DMS153 (cell line): Measurements from ENCODE around the gene SMC1B.

Source experiments
- DNase-seq: peaks from one replicate; lab custom pipeline; 2025; lab: John Stamatoyannopoulos, UW

The SMC1B gene

GRCh38 chr22:45318558-45319323 is 94.7 kb downstream of the SMC1B start:
- DNase-seq = no peak

- DNase-seq = peak; percentile 88
Observed at GRCh38 chr22:45318168-45318557, 95.2 kb downstream of the SMC1B start.

- peak; percentile 54 for DNase-seq
Observed at GRCh38 chr22:45317551-45318167, 95.7 kb downstream of the SMC1B start.

- no peak for DNase-seq
Observed at GRCh38 chr22:45316796-45317526, 96.4 kb downstream of the SMC1B start.

- DNase-seq = no peak
Observed at GRCh38 chr22:45314786-45315185, 98.6 kb downstream of the SMC1B start.

GRCh38 chr22:45314054-45314721 is 99.2 kb downstream of the SMC1B start:
- no peak for DNase-seq

- no peak for DNase-seq
Observed at GRCh38 chr22:45312856-45313255, 100.5 kb downstream of the SMC1B start.

GRCh38 chr22:45312415-45312814 is 101.0 kb downstream of the SMC1B start:
- DNase-seq = no peak

GRCh38 chr22:45310977-45311531 is 102.3 kb downstream of the SMC1B start:
- DNase-seq = no peak

- DNase-seq = no peak
Observed at GRCh38 chr22:45310331-45310976, 102.9 kb downstream of the SMC1B start.

- peak; percentile 96 for DNase-seq
Observed at GRCh38 chr22:45309422-45310227, 103.8 kb downstream of the SMC1B start, which contains the start of gene FAM118A. Gene FAM118A, plus strand, starts transcription at chr22:45309934. Its CDS starts 12,446 bp downstream, at chr22:45322380.

- no peak for DNase-seq
Observed at GRCh38 chr22:45308957-45309421, 104.4 kb downstream of the SMC1B start.

- peak; percentile 39 for DNase-seq
Observed at GRCh38 chr22:45308391-45308956, 104.9 kb downstream of the SMC1B start.

GRCh38 chr22:45306139-45306538 is 107.3 kb downstream of the SMC1B start:
- no peak for DNase-seq

GRCh38 chr22:45305456-45306075 is 107.8 kb downstream of the SMC1B start:
- no peak for DNase-seq

GRCh38 chr22:45304971-45305370 is 108.4 kb downstream of the SMC1B start:
- no peak for DNase-seq

- no peak for DNase-seq
Observed at GRCh38 chr22:45303181-45303580, 110.2 kb downstream of the SMC1B start.

GRCh38 chr22:45302751-45303150 is 110.6 kb downstream of the SMC1B start:
- DNase-seq = no peak

GRCh38 chr22:45298934-45299505 is 114.4 kb downstream of the SMC1B start:
- no peak for DNase-seq
